ENCODE results near the gene FHIP1A.
"Not testable (repeated sequence)": the region's sequence is repeated elsewhere in the genome, so short reads cannot be mapped to it uniquely, and the experiment has no call there.

Gene FHIP1A

DNA sequence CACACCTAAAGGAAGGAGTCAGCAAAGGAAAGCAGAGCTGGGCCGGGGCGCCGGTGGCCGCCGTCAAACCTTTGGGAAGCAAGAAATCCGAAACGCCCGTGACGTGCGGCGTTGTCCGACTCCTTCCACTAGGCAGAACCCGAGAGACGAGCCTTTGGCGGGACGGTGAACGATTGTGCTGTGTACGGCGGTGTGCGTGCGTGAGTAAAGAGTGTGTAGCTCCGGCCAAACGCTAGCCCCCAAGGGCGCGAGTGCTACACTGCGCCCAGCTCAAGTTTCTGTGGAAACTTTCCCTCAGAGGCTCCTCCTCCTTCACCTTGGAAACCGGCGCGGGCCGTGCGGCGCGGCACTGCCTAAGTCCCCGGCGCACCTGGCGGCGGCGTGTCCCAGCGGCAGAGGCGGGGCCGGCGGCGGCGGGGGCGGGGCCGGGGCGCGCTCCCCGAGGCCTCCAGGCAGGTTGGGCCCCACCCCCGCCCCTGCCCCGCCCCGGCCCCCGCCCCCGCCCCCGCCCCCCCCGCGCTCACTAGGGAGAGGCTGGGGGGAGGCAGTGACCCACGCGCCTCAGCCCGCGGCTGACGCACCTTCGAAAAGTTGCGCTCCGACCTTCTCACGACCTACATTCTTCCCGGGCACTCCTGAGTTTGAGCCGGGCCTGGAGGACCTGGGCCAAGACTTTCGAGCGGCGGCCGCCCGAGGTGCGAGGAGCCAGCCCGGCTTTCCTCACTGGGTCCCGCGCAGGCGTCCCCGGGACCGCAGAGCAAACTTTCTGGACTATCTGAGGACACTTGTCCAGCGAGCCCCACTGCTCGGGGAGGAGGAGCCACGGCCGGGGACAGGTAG, at the start of gene FHIP1A:
TSS of gene FHIP1A (plus strand) at position 547 of the 840 bp plus-strand sequence. CDS start 157,084 bp downstream, outside the sequence.
- DNase-seq = peak in 20 of 56 donors; percentile 2 to 61 (median 12)

- DNase-seq = peak in 7 of 56 donors; percentile 2 to 59 (median 8)
These were observed 49.4 kb upstream of the FHIP1A start for GRCh38 chr4:151359576-151359975.

DNA sequence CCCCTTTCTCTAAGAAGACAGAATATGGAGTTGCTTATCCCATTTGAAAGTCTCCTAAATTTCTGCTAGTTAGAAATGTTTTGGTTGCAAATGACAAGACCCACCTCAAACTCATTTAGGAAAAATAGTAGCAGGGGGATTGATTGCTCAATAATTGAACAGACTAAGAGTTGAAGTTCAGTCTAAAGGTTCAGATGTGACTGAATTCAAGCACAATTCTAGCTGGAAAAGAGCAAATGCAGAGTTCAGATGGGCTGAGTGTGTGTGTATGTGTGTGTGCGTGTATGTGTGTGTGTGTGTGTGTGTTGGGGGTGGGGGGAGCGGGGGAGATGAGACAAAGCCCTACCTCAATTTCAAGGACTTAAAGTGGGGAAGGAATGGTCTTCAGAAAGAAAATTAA, 47.9 kb upstream of the FHIP1A start:
- DNase-seq = no peak

DNA sequence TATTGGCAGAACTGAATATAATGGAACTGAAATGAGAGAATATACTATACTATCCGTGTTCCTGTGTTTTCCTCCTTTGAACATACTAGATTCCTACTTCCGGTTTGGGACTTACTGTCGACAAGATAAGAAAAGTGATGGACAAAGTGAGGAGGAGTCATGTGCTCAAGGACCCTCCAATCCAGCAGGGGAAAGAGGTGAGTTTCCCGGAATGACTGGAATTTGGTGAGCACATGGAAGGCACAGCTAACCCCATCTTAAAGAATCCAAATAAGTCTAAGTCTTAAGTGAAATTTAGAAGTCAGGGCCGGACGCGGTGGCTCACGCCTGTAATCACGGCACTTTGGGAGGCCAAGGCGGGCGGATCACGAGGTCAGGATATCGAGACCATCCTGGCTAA, 47.0 kb upstream of the FHIP1A start:
- no peak for DNase-seq

- DNase-seq = peak in 52 of 56 donors; percentile 2 to 87 (median 43)
These were observed 46.4 kb upstream of the FHIP1A start for GRCh38 chr4:151362404-151363164.

DNA sequence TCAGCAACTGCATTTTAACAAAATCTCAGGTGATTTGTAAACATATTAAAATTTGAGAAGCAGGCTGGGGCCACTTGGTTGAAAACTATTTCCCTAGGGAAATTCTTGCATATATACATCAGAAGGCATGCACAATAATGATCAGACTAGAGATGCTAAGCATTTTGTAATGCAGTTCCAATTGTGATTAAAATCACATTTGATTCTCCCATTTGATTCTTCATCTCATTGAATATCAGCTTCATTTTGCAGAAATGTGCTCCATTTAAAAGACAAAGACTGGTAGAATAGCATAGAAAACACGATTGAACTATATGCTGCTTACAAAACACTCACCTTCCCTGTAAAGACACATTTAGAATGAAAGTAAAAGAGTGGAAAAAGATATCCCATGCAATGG, 32.4 kb upstream of the FHIP1A start:
- no peak for DNase-seq

GRCh38 chr4:151389311-151389710, 19.7 kb upstream of the FHIP1A start:
- no peak for DNase-seq

DNA sequence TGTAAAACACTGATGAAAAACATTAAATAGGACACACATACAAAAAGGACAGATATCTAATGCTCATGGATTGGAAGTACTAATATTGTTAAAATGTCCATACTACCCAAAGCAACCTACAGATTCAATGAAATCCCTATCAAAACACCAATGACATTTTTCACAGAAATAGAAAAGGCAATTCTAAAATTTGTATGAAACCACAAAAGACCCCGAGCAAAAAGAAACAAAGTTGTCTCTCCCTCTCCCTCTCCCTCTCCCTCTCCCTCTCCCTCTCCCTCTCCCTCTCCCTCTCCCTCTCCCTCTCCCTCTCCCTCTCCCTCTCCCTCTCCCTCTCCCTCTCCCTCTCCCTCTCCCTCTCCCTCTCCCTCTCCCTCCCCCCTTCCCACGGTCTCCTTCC, 19.2 kb upstream of the FHIP1A start:
- DNase-seq = not testable (repeated sequence)

DNA sequence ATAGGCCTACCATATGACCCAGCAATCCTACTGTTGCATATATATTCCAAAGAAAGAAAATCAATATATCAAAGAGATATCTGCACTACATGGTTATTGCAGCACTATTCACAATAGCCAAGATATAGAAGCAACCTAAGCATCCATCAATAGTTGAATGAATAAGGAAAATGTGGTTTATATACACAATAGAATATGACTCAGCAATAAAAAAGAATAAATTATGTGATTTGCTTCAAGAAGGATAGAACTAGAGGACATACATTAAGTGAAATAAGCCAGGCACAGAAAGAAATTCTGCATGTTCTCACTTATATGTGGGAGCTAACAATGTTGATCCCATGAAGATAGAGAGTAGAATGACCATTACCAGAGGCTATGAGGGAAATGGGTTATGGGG, 13.1 kb upstream of the FHIP1A start:
- no peak for DNase-seq

DNA sequence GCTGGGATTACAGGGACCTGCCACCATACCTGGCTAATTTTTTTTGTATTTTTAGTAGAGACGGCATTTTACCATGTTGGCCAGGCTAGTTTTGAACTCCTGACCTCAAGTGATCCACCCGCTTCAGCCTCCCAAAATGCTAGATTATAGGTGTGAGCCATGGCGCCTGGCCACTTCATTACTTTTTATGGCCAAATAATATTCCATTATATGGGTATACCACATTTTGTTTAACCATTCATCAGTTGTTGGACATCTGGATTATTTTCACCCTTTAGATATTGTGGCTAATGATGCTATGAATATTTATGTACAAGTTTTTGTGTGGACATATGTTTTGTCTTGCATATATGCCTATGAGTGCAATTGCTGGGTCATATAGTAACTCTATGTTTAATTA, 8.6 kb upstream of the FHIP1A start:
- DNase-seq = no peak

GRCh38 chr4:151401739-151402138, 7.2 kb upstream of the FHIP1A start:
- DNase-seq = no peak

GRCh38 chr4:151402145-151402865, 6.7 kb upstream of the FHIP1A start:
- no peak for DNase-seq

DNA sequence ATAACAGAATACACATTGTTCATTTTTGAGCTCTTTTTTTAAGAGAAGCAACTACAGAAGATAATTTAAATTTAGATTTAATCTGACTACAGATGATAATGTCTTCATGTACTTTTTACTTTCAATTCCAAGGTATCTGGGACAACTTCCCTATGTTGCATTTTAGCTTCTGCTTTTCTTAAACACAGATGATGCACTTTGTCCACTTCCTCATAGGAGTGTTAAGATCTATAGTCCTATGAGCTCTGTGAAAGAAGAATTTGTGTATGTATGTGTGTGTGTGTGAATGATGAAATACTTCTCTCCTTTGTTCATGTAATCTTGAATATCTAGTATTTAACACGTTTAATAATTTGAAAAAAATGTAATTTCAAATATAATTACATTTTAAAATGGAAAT, 5.3 kb upstream of the FHIP1A start:
- no peak for DNase-seq

GRCh38 chr4:151404802-151405201, 4.2 kb upstream of the FHIP1A start:
- DNase-seq = not testable (repeated sequence)

DNA sequence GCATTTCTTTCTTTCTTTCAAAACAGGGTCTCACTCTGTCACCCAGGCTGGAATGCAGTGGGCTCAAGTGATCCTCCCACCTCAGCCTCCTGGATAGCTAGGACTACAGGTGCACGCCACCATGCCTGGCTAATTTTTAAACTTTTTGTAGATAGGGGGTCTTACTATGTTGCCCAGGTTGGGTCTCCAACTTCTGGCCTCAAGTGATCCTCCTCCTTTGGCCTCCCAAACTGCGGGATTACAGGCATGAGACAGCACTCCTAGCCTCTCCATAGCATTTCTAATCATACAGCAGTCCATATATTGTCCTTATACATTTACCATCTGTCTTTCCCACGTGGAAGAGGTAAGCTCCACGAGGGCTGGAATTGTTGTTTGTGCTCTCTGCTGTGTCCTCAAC, 2.0 kb upstream of the FHIP1A start:
- no peak for DNase-seq

DNA sequence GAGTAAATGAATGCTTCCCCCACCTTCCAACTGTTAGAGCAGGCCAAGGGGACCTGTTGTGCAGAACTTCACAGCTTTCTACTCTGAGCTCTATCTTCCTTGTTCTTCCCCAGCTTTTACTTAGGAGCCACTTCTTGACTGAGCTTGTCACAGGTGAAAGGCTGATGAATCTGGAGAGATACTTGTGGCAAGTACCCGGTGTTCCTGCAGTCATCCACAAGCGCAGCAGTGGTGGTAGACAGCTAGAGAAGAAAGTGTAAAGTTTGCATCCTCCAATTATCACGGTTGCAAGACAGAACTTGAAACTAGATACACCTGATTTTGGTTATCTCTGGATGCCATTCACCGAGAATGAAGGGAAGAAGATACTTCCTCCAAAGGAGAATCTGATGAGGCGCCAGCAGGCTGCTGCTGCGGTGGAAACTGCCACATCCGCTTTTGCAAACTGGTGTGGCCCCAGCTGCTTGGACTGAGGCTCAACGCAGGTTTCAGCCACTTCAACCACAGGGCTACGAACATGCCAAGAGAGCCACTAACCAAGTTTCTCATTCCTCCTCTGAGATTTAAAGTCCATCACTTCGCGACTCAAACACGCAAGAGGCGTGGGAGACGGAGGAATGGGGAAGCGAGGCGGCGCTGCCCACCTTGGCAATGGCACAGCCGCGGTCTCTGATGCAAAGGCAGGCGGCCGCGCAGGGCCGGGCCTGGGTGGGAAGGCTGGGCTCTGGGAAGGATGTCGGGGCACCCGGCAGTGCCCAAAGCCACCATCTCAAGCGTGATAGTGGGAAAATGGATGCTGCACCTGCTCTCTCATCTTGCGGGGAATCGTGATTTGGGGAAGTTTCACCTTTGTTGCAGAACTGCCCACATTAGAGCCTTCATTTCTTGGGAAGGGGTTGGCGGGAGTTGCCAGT, 1.3 kb upstream of the FHIP1A start:
- peak in 16 of 56 donors; percentile 1 to 41 (median 10) for DNase-seq

GRCh38 chr4:151408380-151408629, 671 bp upstream of the FHIP1A start:
- no peak for DNase-seq

DNA sequence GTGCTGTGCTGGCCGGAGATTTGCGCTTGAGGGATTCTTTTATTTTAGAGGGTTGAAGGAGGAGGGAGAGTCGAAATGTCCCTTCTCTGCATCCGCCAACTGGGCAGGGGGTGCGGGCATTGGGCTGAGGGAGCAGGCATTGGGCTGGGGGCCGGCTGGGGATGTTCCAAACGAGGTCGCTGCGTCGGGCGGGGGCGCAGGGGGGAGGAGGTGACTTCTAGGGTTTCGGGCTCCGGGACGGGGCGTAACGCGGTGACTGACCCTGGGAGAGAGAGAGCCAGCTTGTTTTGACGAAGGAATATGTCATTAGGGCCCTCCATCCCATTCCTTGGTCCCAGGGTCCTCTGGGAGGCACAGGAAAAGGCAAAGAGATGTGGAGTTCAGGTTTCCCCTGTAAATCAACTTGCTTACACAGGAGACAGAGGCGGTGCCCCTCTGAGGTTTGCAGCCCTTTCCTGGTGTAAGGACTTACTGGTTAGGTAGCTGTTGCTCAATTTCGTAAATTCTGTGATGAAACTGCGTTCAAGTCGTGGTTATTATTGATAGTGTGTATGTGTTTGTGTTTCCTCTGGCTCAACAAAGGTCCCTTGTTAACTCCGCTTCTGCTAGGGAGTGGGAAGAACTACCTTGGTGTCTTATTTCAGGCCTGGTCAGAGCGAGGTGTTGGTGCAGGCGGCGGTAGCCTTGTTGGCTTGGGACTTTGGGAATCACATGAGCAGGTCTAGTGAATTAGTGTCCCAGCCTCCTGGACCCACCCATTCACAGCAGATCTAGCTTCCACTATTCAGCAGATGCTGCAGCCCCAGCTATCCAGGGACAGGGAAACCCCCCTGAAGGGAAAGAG, 716 bp downstream of the FHIP1A start:
- DNase-seq = peak in 1 of 56 donors; percentile 2

DNA sequence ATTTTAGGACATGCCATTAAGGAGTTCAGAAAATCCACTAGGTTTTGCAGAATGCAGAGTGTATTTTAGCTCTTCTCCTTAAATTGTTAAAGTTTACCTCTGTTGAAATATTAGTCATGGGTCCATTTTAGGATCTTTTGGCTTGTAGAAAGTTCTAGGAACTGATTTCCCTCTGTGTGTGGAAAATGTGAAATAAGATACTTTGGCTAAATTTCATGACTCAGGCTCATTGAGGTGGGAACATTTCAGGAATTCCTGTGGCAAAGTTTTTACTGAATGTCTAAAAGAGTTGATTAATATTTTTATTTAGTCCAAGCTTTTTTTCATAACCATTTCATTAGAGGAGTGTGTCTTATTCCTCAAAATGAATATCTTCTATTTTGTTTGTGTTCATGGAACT, 7.0 kb downstream of the FHIP1A start:
- DNase-seq = no peak

DNA sequence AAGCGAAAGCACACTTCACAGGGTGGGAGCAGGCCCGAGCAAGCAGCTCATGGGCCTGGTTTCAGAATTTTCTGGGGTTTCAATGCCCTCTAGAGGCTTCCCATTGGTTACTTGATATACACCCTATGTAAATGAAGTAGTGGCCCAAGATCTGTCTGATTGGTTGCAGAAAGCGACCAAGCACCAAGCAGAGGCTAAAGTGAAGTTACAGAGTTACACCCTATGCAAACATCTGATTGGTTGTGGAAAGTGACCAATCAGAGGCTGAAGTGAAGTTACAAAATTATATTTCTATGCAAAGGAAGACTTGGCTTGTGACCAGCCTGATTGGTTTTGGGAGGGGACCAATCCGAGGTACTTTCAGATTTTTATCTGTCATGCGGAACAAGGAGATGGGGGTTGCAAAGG, 8.2 kb downstream of the FHIP1A start:
- no peak for DNase-seq
